ENCODE measurements around the gene ICAM4. TPM values are rescaled to one million over a fixed set of nuclear protein-coding genes. Genes with fewer than 3 reads are reported as not detected.

ICAM4 gene
- total RNA-seq, 4 donors from 2014 or later = 0.82 to 7.5 (median 2.0) TPM

GRCh38 chr19:10320602-10321416, 34.1 kb downstream of the ICAM4 start:
- DNase-seq (ENCODE audit: low spot score) = no peak
- no peak for ATAC-seq (ENCODE audit: low FRiP score)
- TF ChIP-seq CTCF (IDR thresholded peaks at IDR 0.05) = no peak

- ATAC-seq (ENCODE audit: low FRiP score) = no peak
- DNase-seq (ENCODE audit: low spot score) = no peak
- no peak for TF ChIP-seq CTCF (IDR thresholded peaks at IDR 0.05)
Observed at GRCh38 chr19:10321417-10321797, 34.7 kb downstream of the ICAM4 start.

- no peak for DNase-seq (ENCODE audit: low spot score)
- no peak for TF ChIP-seq CTCF (IDR thresholded peaks at IDR 0.05)
- ATAC-seq (ENCODE audit: low FRiP score) = no peak
Observed at GRCh38 chr19:10321874-10322835, 35.4 kb downstream of the ICAM4 start.

- no peak for TF ChIP-seq CTCF (IDR thresholded peaks at IDR 0.05)
- ATAC-seq (ENCODE audit: low FRiP score) (no peak), DNase-seq (ENCODE audit: low spot score) (no peak)
Observed at GRCh38 chr19:10325732-10326131, 39.0 kb downstream of the ICAM4 start.

GRCh38 chr19:10327793-10328192, 41.0 kb downstream of the ICAM4 start:
- ATAC-seq (ENCODE audit: low FRiP score) (no peak), DNase-seq (ENCODE audit: low spot score) (no peak)
- no peak for TF ChIP-seq CTCF (IDR thresholded peaks at IDR 0.05)

- no peak for TF ChIP-seq CTCF (IDR thresholded peaks at IDR 0.05)
- no peak for ATAC-seq (ENCODE audit: low FRiP score)
- DNase-seq (ENCODE audit: low spot score) = no peak
Observed at GRCh38 chr19:10328558-10329429, 42.0 kb downstream of the ICAM4 start.
